HEK293T (cell line): ENCODE results near the gene LAX1.

Experiments
- CTCF ChIA-PET: fragments of 350-600 bp; formaldehyde crosslinking; extraction: SDS; loops from one replicate; lab custom pipeline; 2021; ENCODE audit warnings: antibody characterized with exemption, inconsistent platforms; lab: Yijun Ruan, JAX
- POLR2A ChIA-PET: fragments of 350-600 bp; formaldehyde crosslinking; extraction: SDS; loops from one replicate; lab custom pipeline; 2020; ENCODE audit warnings: antibody characterized with exemption, inconsistent platforms; lab: Yijun Ruan, JAX
- DNase-seq: peaks from one replicate; pipeline ENCODE4 v3.0.0; 2012; ENCODE audit warnings: mixed read lengths; ENCODE audit errors: extremely low spot score
- ARNT ChIP-seq: fragments of 450-650 bp; IDR thresholded peaks from 2 replicates; pipeline ENCODE4 v1.6.1; 2017; ENCODE audit warnings: mild to moderate bottlenecking
- BHLHE40 ChIP-seq: fragments of 450-650 bp; IDR thresholded peaks from 2 replicates; pipeline ENCODE4 v1.6.1; 2016; ENCODE audit warnings: mild to moderate bottlenecking, moderate library complexity, borderline replicate concordance
- CTBP1 ChIP-seq: fragments of 450-650 bp; IDR thresholded peaks from 2 replicates; pipeline ENCODE4 v1.6.1; 2016; ENCODE audit warnings: borderline replicate concordance
- ELF4 ChIP-seq: fragments of 450-650 bp; IDR thresholded peaks from 2 replicates; pipeline ENCODE4 v1.6.1; 2017; ENCODE audit warnings: antibody characterized with exemption
- FOXA1 ChIP-seq: fragments of 450-650 bp; IDR thresholded peaks from 2 replicates; pipeline ENCODE4 v1.6.1; 2016; ENCODE audit warnings: mild to moderate bottlenecking
- FOXK2 ChIP-seq: fragments of 450-650 bp; IDR thresholded peaks from 2 replicates; pipeline ENCODE4 v1.6.1; 2016; ENCODE audit warnings: mild to moderate bottlenecking
- FOXM1 ChIP-seq: fragments of 450-650 bp; IDR thresholded peaks from 2 replicates; pipeline ENCODE4 v1.6.1; 2017; ENCODE audit warnings: mild to moderate bottlenecking, borderline replicate concordance
- HDGF ChIP-seq: fragments of 450-650 bp; IDR thresholded peaks from 2 replicates; pipeline ENCODE4 v1.6.1; 2017; ENCODE audit warnings: antibody characterized with exemption, borderline replicate concordance
- L3MBTL2 ChIP-seq: fragments of 450-650 bp; conservative IDR thresholded peaks from 2 replicates; pipeline ENCODE4 v1.6.1; 2016; ENCODE audit warnings: mild to moderate bottlenecking
- LEF1 ChIP-seq: fragments of 450-650 bp; IDR thresholded peaks from 2 replicates; pipeline ENCODE4 v1.6.1; 2017; ENCODE audit warnings: mild to moderate bottlenecking, borderline replicate concordance
- NFRKB ChIP-seq: fragments of 450-650 bp; IDR thresholded peaks from 2 replicates; pipeline ENCODE4 v1.6.1; 2016; ENCODE audit warnings: mild to moderate bottlenecking, moderate library complexity
- SP1 ChIP-seq: fragments of 450-650 bp; IDR thresholded peaks from 2 replicates; pipeline ENCODE4 v1.6.1; 2017
- SUZ12 ChIP-seq: fragments of 450-650 bp; IDR thresholded peaks from 2 replicates; pipeline ENCODE4 v1.6.1; 2016; ENCODE audit warnings: mild to moderate bottlenecking
- TARDBP ChIP-seq: fragments of 450-650 bp; IDR thresholded peaks from 2 replicates; pipeline ENCODE4 v1.6.1; 2016
- ZNF384 ChIP-seq: fragments of 450-650 bp; IDR thresholded peaks from 2 replicates; pipeline ENCODE4 v1.6.1; 2016
- TF ChIP-seq, protein P1 (sequence below): fragments of 450-650 bp; IDR thresholded peaks from 2 replicates; pipeline ENCODE4 v1.6.1; 2016

The LAX1 gene

DNA sequence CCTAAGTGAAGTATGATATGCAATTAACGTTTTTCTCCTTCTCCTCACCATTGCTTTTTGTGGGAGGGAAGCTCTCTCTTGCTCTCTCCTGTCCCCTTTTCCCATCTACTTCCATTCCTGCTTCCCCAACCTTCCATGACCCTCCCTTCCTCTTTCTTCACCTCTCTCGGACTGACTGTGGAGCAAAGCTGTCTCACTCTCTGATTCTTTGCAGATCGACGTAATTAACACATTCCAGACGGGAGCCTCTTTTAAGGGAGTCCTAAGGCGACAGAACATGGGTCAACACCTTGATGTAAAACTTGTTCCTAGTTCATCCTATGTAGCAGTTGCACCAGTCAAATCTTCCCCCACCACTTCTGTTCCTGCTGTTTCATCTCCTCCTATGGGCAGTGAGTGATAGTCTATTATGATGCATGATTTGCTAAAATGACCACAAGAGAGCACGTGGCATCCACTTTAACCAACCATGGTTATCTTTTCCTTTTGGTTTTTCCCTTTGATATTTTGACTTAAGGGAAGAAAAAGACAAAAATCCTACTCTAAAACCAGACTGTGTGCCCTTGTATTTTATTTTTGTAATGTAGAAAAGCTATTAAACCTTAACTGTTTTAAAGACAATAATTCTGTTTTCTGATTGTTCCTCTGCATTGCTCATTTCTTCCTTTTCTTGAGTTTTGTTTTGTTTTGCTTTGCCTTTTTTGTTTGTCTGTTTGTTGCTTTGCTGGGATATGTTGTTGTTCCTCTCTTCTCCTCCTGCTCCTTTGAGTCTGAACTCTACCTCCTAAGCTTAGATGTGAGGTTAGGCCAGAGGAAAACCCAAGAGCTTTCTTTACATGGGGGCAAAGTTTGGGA is 31.7 kb upstream of the LAX1 start:
- CTCF ChIA-PET: interaction anchor here (0.7 kb wide), 1 partner anchor 145 kb away, joined by 6 read pairs; no protein-coding TSS in a partner anchor

DNA sequence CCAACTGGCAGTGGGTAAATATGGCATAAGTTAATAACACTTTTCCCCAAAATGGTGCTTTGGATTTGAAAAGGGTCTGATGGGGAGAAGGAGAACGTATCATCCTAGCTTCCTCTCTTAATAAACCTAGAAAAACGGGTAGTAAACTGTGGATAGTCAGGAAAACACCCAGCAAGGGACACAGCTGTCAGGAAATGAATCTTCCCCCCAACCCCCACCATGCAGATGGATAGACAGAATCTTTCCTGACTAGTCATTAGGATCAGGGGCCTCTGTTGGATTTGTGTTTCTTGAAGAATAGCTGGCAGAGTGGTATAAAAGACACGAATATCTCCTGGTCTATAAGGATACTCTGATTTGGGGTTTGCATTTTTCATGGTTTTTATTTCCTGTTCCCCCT is 22.5 kb upstream of the LAX1 start:
- no peak for DNase-seq
- no peak for TF ChIP-seq FOXM1
- TF ChIP-seq, protein P1, sequence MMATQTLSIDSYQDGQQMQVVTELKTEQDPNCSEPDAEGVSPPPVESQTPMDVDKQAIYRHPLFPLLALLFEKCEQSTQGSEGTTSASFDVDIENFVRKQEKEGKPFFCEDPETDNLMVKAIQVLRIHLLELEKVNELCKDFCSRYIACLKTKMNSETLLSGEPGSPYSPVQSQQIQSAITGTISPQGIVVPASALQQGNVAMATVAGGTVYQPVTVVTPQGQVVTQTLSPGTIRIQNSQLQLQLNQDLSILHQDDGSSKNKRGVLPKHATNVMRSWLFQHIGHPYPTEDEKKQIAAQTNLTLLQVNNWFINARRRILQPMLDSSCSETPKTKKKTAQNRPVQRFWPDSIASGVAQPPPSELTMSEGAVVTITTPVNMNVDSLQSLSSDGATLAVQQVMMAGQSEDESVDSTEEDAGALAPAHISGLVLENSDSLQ: no peak
- no peak for TF ChIP-seq ARNT
- TF ChIP-seq ELF4: no peak
- TF ChIP-seq FOXK2: no peak
- no peak for TF ChIP-seq LEF1
- no peak for TF ChIP-seq FOXA1
- TF ChIP-seq BHLHE40: no peak
- TF ChIP-seq SUZ12: no peak
- no peak for TF ChIP-seq NFRKB
- no peak for TF ChIP-seq HDGF
- TF ChIP-seq L3MBTL2: no peak
- no peak for TF ChIP-seq ZNF384
- ChIA-PET POLR2A (no interaction called here), CTCF (no interaction called here)

More for the DNA sequence above, 31.7 kb upstream of the LAX1 start:
- POLR2A ChIA-PET: no interaction called here
- TF ChIP-seq CTBP1: no peak
- no peak for TF ChIP-seq FOXA1
- no peak for TF ChIP-seq NFRKB
- TF ChIP-seq HDGF: no peak
- no peak for TF ChIP-seq L3MBTL2
- TF ChIP-seq FOXM1: no peak
- no peak for TF ChIP-seq SP1
- no peak for TF ChIP-seq BHLHE40
- TF ChIP-seq LEF1: no peak
- TF ChIP-seq, protein P1: no peak
- TF ChIP-seq ELF4: no peak
- TF ChIP-seq ZNF384: no peak
- no peak for TF ChIP-seq TARDBP
- no peak for TF ChIP-seq FOXK2
- no peak for TF ChIP-seq ARNT
- no peak for TF ChIP-seq SUZ12
- no peak for DNase-seq

DNA sequence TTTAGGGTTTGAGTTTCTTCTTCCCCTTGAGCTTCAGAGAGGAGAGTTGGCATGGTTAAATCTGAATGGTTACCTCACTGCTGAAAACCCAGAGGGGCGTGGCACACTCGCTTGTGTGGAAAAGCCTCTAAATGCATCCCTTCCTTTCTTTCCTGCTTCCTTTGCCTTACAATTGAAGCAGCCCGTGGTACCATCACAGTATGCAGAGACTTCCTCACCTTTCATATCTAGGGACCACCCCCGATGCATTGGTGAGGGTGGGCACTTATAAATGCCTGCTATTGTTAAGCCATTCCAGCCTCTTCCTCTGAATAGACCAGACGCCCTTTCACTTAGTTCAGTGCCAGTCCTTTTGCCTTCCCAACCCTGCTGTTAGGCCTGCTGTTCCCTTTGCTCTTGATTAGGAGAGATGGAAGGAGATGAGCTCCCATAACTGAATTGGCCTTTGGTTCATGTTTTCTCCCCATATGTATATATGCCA is 21.9 kb upstream of the LAX1 start:
- ChIA-PET POLR2A (interaction anchor here (0.8 kb wide), 1 partner anchor 13 kb away, joined by 3 read pairs; no protein-coding TSS in a partner anchor), CTCF (interaction anchor here (1.0 kb wide), 1 partner anchor 69 kb away, joined by 5 read pairs; no protein-coding TSS in a partner anchor)
- TF ChIP-seq ARNT (no peak), SP1 (no peak), LEF1 (no peak), L3MBTL2 (no peak), TARDBP (no peak), FOXM1 (no peak), ZNF384 (no peak), BHLHE40 (no peak)
- no peak for DNase-seq

DNA sequence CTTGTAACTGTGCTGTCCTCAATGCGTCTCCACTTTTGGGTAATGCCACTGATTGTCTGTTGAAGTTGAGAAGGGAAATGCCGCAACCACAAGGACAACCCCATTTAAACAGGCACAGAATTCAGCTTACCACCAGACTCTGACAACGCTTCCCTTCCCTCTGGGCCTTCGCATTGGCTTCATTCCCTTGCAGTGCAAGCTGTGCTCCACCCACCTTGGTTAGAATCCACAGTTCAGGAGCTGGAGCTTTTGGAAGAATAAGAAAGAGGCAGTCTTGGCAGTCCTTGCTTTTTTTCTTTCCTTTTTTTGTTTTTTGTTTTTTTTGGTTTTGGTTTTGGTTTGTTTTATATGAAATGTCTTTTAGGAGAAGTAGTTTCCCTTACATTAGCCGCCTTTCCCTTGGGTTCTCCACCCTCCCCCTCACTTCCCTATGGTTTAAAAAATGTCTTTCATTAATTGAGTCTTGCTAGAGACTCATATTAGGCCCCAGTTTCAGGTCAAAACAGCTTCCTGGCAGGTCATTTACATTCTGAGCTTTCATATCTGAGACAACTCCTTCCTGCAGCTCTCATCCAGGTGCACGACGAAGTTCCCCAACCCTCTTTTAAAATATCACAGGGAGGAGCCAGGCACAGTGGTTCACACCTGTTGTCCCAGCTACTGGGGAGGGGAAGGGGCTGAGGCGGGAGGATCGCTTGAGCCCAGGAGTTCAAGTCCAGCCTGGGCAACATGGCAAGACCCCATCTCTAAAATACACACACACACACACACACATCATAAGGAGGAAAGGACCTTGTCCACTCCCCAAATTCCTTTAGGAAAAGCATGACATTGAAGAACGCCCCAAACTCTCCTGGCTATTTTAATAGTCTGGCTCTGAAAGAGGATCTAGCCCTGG is 20.7 kb upstream of the LAX1 start:
- POLR2A ChIA-PET: interaction anchor here (0.8 kb wide), 1 partner anchor 14 kb away, joined by 3 read pairs; no protein-coding TSS in a partner anchor

More for the DNA sequence above, 20.7 kb upstream of the LAX1 start:
- TF ChIP-seq BHLHE40: no peak
- no peak for TF ChIP-seq TARDBP
- TF ChIP-seq FOXA1: no peak
- TF ChIP-seq CTBP1: no peak
- no peak for TF ChIP-seq SUZ12
- TF ChIP-seq LEF1: no peak
- no peak for TF ChIP-seq ARNT
- TF ChIP-seq FOXK2: no peak
- TF ChIP-seq SP1: no peak
- no peak for TF ChIP-seq ZNF384
- TF ChIP-seq, protein P1: no peak
- no peak for TF ChIP-seq ELF4
- TF ChIP-seq NFRKB: no peak
- no peak for TF ChIP-seq HDGF
- no peak for TF ChIP-seq FOXM1
- TF ChIP-seq L3MBTL2: no peak
- DNase-seq: no peak
- CTCF ChIA-PET: interaction anchor here (1.0 kb wide), 1 partner anchor 70 kb away, joined by 5 read pairs; no protein-coding TSS in a partner anchor
